Mesenchymal stem cell (in vitro differentiated cells and primary cell): ENCODE measurements around the gene SLC38A4.
A peak's percentile ranks its signal among the peaks of the same experiment; 100 is the strongest.

ENCODE experiments used
- DNase-seq: peaks from one replicate; pipeline ENCODE4 v3.0.0-alpha.2; 2013
- H2AFZ ChIP-seq: one replicate; pipeline ENCODE4 v1.6.1; 2013; ENCODE audit warnings: low read depth, mild to moderate bottlenecking, control low read depth, inconsistent platforms, low read length, moderate library complexity
- H2AK5ac ChIP-seq: 2 replicates; pipeline ENCODE4 v1.6.1; 2013; ENCODE audit warnings: low read length, moderate library complexity, mild to moderate bottlenecking, inconsistent platforms; ENCODE audit not compliant: severe bottlenecking
- H2BK120ac ChIP-seq: one replicate; pipeline ENCODE4 v1.6.1; 2013; ENCODE audit warnings: low read depth, mild to moderate bottlenecking, inconsistent platforms, low read length, moderate library complexity
- H2BK12ac ChIP-seq, 2 experiments: one replicate each; pipeline ENCODE4 v1.6.1; 2013; ENCODE audit warnings: inconsistent platforms in 2 of 2, low read length in 2 of 2, mild to moderate bottlenecking in 2 of 2, moderate library complexity in 2 of 2, control low read depth in 1 of 2
- H2BK15ac ChIP-seq: one replicate; pipeline ENCODE4 v1.6.1; 2013; ENCODE audit warnings: mild to moderate bottlenecking, low read depth, inconsistent platforms; ENCODE audit not compliant: poor library complexity, severe bottlenecking
- H2BK5ac ChIP-seq: 2 replicates; pipeline ENCODE4 v1.6.1; 2013; ENCODE audit warnings: low read depth, mild to moderate bottlenecking, low read length, control low read depth, inconsistent platforms; ENCODE audit not compliant: poor library complexity, severe bottlenecking
- H3K14ac ChIP-seq, 2 experiments: one replicate each; pipeline ENCODE4 v1.6.1; 2013; ENCODE audit warnings: inconsistent platforms in 2 of 2, low read length in 2 of 2, control low read depth in 1 of 2, mild to moderate bottlenecking in 1 of 2, moderate library complexity in 1 of 2
- H3K18ac ChIP-seq, 2 experiments: one replicate each; pipeline ENCODE4 v1.6.1; 2013; ENCODE audit warnings: inconsistent platforms in 2 of 2, low read length in 2 of 2, control low read depth in 1 of 2, low read depth in 1 of 2, mild to moderate bottlenecking in 1 of 2
- H3K23ac ChIP-seq, 2 experiments: one replicate each; pipeline ENCODE4 v1.6.1; 2013; ENCODE audit warnings: inconsistent platforms in 2 of 2, low read length in 2 of 2, mild to moderate bottlenecking in 2 of 2, moderate library complexity in 2 of 2, control low read depth in 1 of 2
- H3K27ac ChIP-seq: 2 replicates; pipeline ENCODE4 v1.5.1; 2013; ENCODE audit warnings: mild to moderate bottlenecking, moderate library complexity, low read length, control low read depth, inconsistent platforms; ENCODE audit not compliant: poor library complexity, severe bottlenecking
- H3K27me3 ChIP-seq, 2 experiments: 2 replicates each; pipeline versions ENCODE4 v1.6.1 to v1.7.0; 2013; ENCODE audit warnings: low read length in 2 of 2, mild to moderate bottlenecking in 2 of 2, moderate library complexity in 2 of 2, control low read depth in 1 of 2, inconsistent platforms in 1 of 2; ENCODE audit not compliant: control insufficient read depth in 1 of 2, insufficient read depth in 1 of 2
- H3K36me3 ChIP-seq, 2 experiments: 2 replicates each; pipeline versions ENCODE4 v1.6.1 to v1.7.0; 2013; ENCODE audit warnings: low read length in 2 of 2, control low read depth in 1 of 2, inconsistent platforms in 1 of 2, low read depth in 1 of 2, mild to moderate bottlenecking in 1 of 2; ENCODE audit not compliant: insufficient read depth in 2 of 2, control insufficient read depth in 1 of 2
- H3K4ac ChIP-seq, 2 experiments: one replicate each; pipeline ENCODE4 v1.6.1; 2013; ENCODE audit warnings: inconsistent platforms in 2 of 2, low read length in 2 of 2, mild to moderate bottlenecking in 2 of 2, moderate library complexity in 2 of 2, control low read depth in 1 of 2, low read depth in 1 of 2
- H3K4me1 ChIP-seq: 2 replicates; pipeline ENCODE4 v1.6.1; 2013; ENCODE audit warnings: low read depth, low read length, control low read depth; ENCODE audit not compliant: control insufficient read depth, insufficient read depth
- H3K4me2 ChIP-seq: 2 replicates; pipeline ENCODE4 v1.6.1; 2013; ENCODE audit warnings: low read length, mild to moderate bottlenecking, inconsistent platforms; ENCODE audit not compliant: poor library complexity, severe bottlenecking
- H3K4me3 ChIP-seq, 2 experiments: 2 replicates each; pipeline versions ENCODE4 v1.5.1 to v1.7.0; 2013; ENCODE audit warnings: low read length in 2 of 2, mild to moderate bottlenecking in 2 of 2, control low read depth in 1 of 2, low read depth in 1 of 2; ENCODE audit not compliant: insufficient read depth in 1 of 2
- H3K79me1 ChIP-seq: replicated peaks from 2 replicates; pipeline ENCODE4 v1.6.1; 2013; ENCODE audit warnings: mild to moderate bottlenecking, control low read depth, low read length, inconsistent platforms; ENCODE audit not compliant: poor library complexity, severe bottlenecking
- H3K9ac ChIP-seq: 2 replicates; pipeline ENCODE4 v1.7.0; 2013; ENCODE audit warnings: mild to moderate bottlenecking, low read length, moderate library complexity
- H3K9me3 ChIP-seq: 2 replicates; pipeline ENCODE4 v1.7.0; 2013; ENCODE audit warnings: mild to moderate bottlenecking, low read length; ENCODE audit not compliant: control insufficient read depth
- H4K8ac ChIP-seq: one replicate; pipeline ENCODE4 v1.6.1; 2013; ENCODE audit warnings: inconsistent platforms, mild to moderate bottlenecking, low read length, moderate library complexity
- H4K91ac ChIP-seq: one replicate; pipeline ENCODE4 v1.6.1; 2013; ENCODE audit warnings: mild to moderate bottlenecking, low read length, inconsistent platforms
- WGBS: methylation state at CpG from one replicate; pipeline ENCODE4 v1.1.7; 2013; ENCODE audit warnings: mixed read lengths; 5-methylcytosine and 5-hydroxymethylcytosine counted together

Gene SLC38A4

GRCh38 chr12:46788072-46788887 lies 37.5 kb downstream of the SLC38A4 start:
- Histone ChIP-seq H3K27ac (peak overlapping the region; percentile 36), H2AFZ (no peak overlapping the region), H3K27me3 (no peaks in the 10 kb centered on the region), H3K4me1 (peaks cover 6% of the 10 kb centered on the region), H3K23ac (no peak overlapping the region), H3K9me3 (no peaks in the 10 kb centered on the region), H3K14ac (no peak overlapping the region), H4K91ac (no peak overlapping the region), H4K8ac (no peak overlapping the region), H3K4me2 (no peak overlapping the region), H2AK5ac (no peak overlapping the region), H3K9ac (no peak overlapping the region), H3K18ac (no peak overlapping the region), H2BK12ac (no peak overlapping the region), H3K36me3 (no peaks in the 10 kb centered on the region), H3K79me1 (no peaks in the 10 kb centered on the region), H3K4ac (no peak overlapping the region), H2BK120ac (no peak overlapping the region), H2BK15ac (no peak overlapping the region), H3K4me3 (no peak overlapping the region), H2BK5ac (no peak overlapping the region)
- DNase-seq: peak; percentile 31
- WGBS: 85% methylated on average over 4 of the region's 5 CpGs

GRCh38 chr12:46787496-46788055 lies 38.2 kb downstream of the SLC38A4 start:
- no peaks in the 10 kb centered on the region for H3K36me3 ChIP-seq
- no peak overlapping the region for H3K4ac ChIP-seq
- no peak overlapping the region for H3K18ac ChIP-seq
- peaks cover 6% of the 10 kb centered on the region for H3K4me1 ChIP-seq
- no peak overlapping the region for H3K23ac ChIP-seq
- 88% methylated on average over 5 of the region's 5 CpGs for WGBS
- no peak overlapping the region for H2BK5ac ChIP-seq
- no peaks in the 10 kb centered on the region for H3K79me1 ChIP-seq
- no peak for DNase-seq
- H3K27me3 ChIP-seq: no peaks in the 10 kb centered on the region
- no peak overlapping the region for H4K8ac ChIP-seq
- H2BK12ac ChIP-seq: no peak overlapping the region
- no peak overlapping the region for H3K27ac ChIP-seq
- H2BK120ac ChIP-seq: no peak overlapping the region
- H3K14ac ChIP-seq: no peak overlapping the region
- no peaks in the 10 kb centered on the region for H3K9me3 ChIP-seq
- no peak overlapping the region for H3K4me3 ChIP-seq
- no peak overlapping the region for H2BK15ac ChIP-seq
- no peak overlapping the region for H4K91ac ChIP-seq
- H3K9ac ChIP-seq: no peak overlapping the region
- no peak overlapping the region for H2AFZ ChIP-seq
- H2AK5ac ChIP-seq: no peak overlapping the region
- H3K4me2 ChIP-seq: no peak overlapping the region

GRCh38 chr12:46786774-46787173 lies 39.0 kb downstream of the SLC38A4 start:
- no peak overlapping the region for H3K9ac ChIP-seq
- H3K9me3 ChIP-seq: no peaks in the 10 kb centered on the region
- 17% methylated on average over 3 of the region's 3 CpGs for WGBS
- H3K36me3 ChIP-seq: no peaks in the 10 kb centered on the region
- no peak overlapping the region for H4K8ac ChIP-seq
- H3K4me3 ChIP-seq: no peak overlapping the region
- H3K23ac ChIP-seq: no peak overlapping the region
- no peak overlapping the region for H3K4me2 ChIP-seq
- H4K91ac ChIP-seq: no peak overlapping the region
- DNase-seq: peak; percentile 33
- H2BK120ac ChIP-seq: no peak overlapping the region
- H2BK12ac ChIP-seq: peak overlapping the region in 1 of 2 experiments; percentile 3
- no peak overlapping the region for H2AK5ac ChIP-seq
- peak overlapping the region; percentile 49 for H3K27ac ChIP-seq
- H3K4ac ChIP-seq: no peak overlapping the region
- H2BK5ac ChIP-seq: no peak overlapping the region
- H3K79me1 ChIP-seq: no peaks in the 10 kb centered on the region
- H2AFZ ChIP-seq: no peak overlapping the region
- no peaks in the 10 kb centered on the region for H3K27me3 ChIP-seq
- H3K14ac ChIP-seq: no peak overlapping the region
- H3K18ac ChIP-seq: no peak overlapping the region
- H2BK15ac ChIP-seq: no peak overlapping the region
- H3K4me1 ChIP-seq: peaks cover 6% of the 10 kb centered on the region

GRCh38 chr12:46785382-46785781 lies 40.4 kb downstream of the SLC38A4 start:
- no peak overlapping the region for H3K4ac ChIP-seq
- H3K4me3 ChIP-seq: no peak overlapping the region
- no peak overlapping the region for H3K9ac ChIP-seq
- no peak overlapping the region for H3K4me2 ChIP-seq
- H3K27ac ChIP-seq: no peak overlapping the region
- H2BK15ac ChIP-seq: no peak overlapping the region
- H3K36me3 ChIP-seq: no peaks in the 10 kb centered on the region
- no peak overlapping the region for H2BK12ac ChIP-seq
- DNase-seq: no peak
- H2AFZ ChIP-seq: no peak overlapping the region
- no peak overlapping the region for H2AK5ac ChIP-seq
- no peak overlapping the region for H3K14ac ChIP-seq
- no peak overlapping the region for H2BK120ac ChIP-seq
- H3K4me1 ChIP-seq: peaks cover 6% of the 10 kb centered on the region
- H4K91ac ChIP-seq: no peak overlapping the region
- no peak overlapping the region for H3K23ac ChIP-seq
- 92% methylated on average over 3 of the region's 3 CpGs for WGBS
- no peak overlapping the region for H3K18ac ChIP-seq
- H3K79me1 ChIP-seq: no peaks in the 10 kb centered on the region
- H2BK5ac ChIP-seq: no peak overlapping the region
- H4K8ac ChIP-seq: no peak overlapping the region
- H3K9me3 ChIP-seq: no peaks in the 10 kb centered on the region
- no peaks in the 10 kb centered on the region for H3K27me3 ChIP-seq
